Common myeloid progenitor, CD34-positive (primary cell): Measurements from ENCODE around the gene ASAP2.

ENCODE experiments used
- CTCF ChIA-PET: fragments of 350-600 bp; sonication (Branson Sonifier 250); formaldehyde crosslinking; loops from one replicate; lab custom pipeline; 2021; ENCODE audit warnings: antibody characterized with exemption; lab: Charles Lee
- POLR2A ChIA-PET: fragments of 350-600 bp; sonication (Branson Sonifier 250); formaldehyde crosslinking; loops from one replicate; lab custom pipeline; 2021; ENCODE audit warnings: antibody characterized with exemption; lab: Charles Lee
- DNase-seq, 3 donors: peaks; one replicate each; pipeline versions ENCODE4 v3.0.0 to v3.0.0-alpha.2; 2013
- H3K27ac ChIP-seq, 2 experiments: 1 replicate in 1 of 2; 2 replicates in 1 of 2; pipeline ENCODE4 v1.7.0; 2013; ENCODE audit warnings: inconsistent platforms in 2 of 2, low read length in 2 of 2, mild to moderate bottlenecking in 2 of 2, low read depth in 1 of 2, moderate library complexity in 1 of 2; ENCODE audit not compliant: severe bottlenecking in 2 of 2, insufficient read depth in 1 of 2, poor library complexity in 1 of 2
- H3K27me3 ChIP-seq, 5 experiments: replicated peaks in 2 of 5; 1 replicate in 3 of 5; 2 replicates in 2 of 5; pipeline versions ENCODE4 v1.6.1 to v1.7.0; 2013; ENCODE audit warnings: low read length in 4 of 5, mild to moderate bottlenecking in 2 of 5, moderate library complexity in 2 of 5, inconsistent platforms in 1 of 5; ENCODE audit not compliant: insufficient read depth in 5 of 5, control insufficient read depth in 4 of 5
- H3K36me3 ChIP-seq, 4 experiments: 1 replicate in 2 of 4; 2 replicates in 2 of 4; pipeline versions ENCODE4 v1.6.1 to v1.7.0; 2013; ENCODE audit warnings: low read length in 3 of 4, control low read depth in 1 of 4, mild to moderate bottlenecking in 1 of 4; ENCODE audit not compliant: control insufficient read depth in 4 of 4, insufficient read depth in 4 of 4
- H3K4me1 ChIP-seq, 4 experiments: 1 replicate in 3 of 4; 2 replicates in 1 of 4; pipeline versions ENCODE4 v1.6.1 to v1.7.1; 2013; ENCODE audit warnings: low read length in 3 of 4, mild to moderate bottlenecking in 3 of 4, control low read depth in 1 of 4, inconsistent platforms in 1 of 4, moderate library complexity in 1 of 4; ENCODE audit not compliant: control insufficient read depth in 4 of 4, insufficient read depth in 4 of 4; ENCODE audit errors: control extremely low read depth in 1 of 4
- H3K4me3 ChIP-seq, 7 experiments: 1 replicate in 4 of 7; 2 replicates in 3 of 7; pipeline versions ENCODE4 v1.5.1 to v1.7.0; 2013; ENCODE audit warnings: mild to moderate bottlenecking in 7 of 7, low read length in 6 of 7, moderate library complexity in 6 of 7, inconsistent platforms in 2 of 7, low read depth in 2 of 7, control low read depth in 1 of 7; ENCODE audit not compliant: insufficient read depth in 4 of 7, control insufficient read depth in 1 of 7; ENCODE audit errors: extremely low read depth in 1 of 7
- H3K9me3 ChIP-seq, 5 experiments: 1 replicate in 4 of 5; 2 replicates in 1 of 5; pipeline versions ENCODE4 v1.6.1 to v1.7.1; 2013; ENCODE audit warnings: low read length in 4 of 5, mild to moderate bottlenecking in 2 of 5, inconsistent platforms in 1 of 5, low read depth in 1 of 5, moderate library complexity in 1 of 5; ENCODE audit not compliant: control insufficient read depth in 4 of 5, insufficient read depth in 2 of 5; ENCODE audit errors: control extremely low read depth in 1 of 5
- WGBS: methylation state at CpG from one replicate; pipeline ENCODE4 v1.1.5; 2013; ENCODE audit not compliant: insufficient coverage; 5-methylcytosine and 5-hydroxymethylcytosine counted together

Gene ASAP2

GRCh38 chr2:9385841-9386240 is 179.2 kb downstream of the ASAP2 start:
- 89% methylated on average over 2 of the region's 6 CpGs for WGBS
- Histone ChIP-seq H3K9me3 (no peaks in the 10 kb centered on the region), H3K27me3 (no peaks in the 10 kb centered on the region), H3K4me1 (peaks cover 0 to 7% (median 0%) of the 10 kb centered on the region in 4 experiments), H3K36me3 (peaks cover 0 to 18% (median 5%) of the 10 kb centered on the region in 4 experiments), H3K27ac (no peak overlapping the region), H3K4me3 (no peak overlapping the region)
- ChIA-PET CTCF (no interaction called here), POLR2A (interaction anchor here (0.7 kb wide), 1 partner anchor 981 kb away, joined by 3 read pairs; no protein-coding TSS in a partner anchor)
- no peak for DNase-seq

- 95% methylated on average over 7 of the region's 11 CpGs for WGBS
- Histone ChIP-seq H3K4me3 (no peak overlapping the region), H3K9me3 (no peaks in the 10 kb centered on the region), H3K4me1 (no peaks in the 10 kb centered on the region), H3K27ac (no peak overlapping the region), H3K36me3 (peaks cover 0 to 16% (median 6%) of the 10 kb centered on the region in 4 experiments), H3K27me3 (no peaks in the 10 kb centered on the region)
- CTCF ChIA-PET = no interaction called here
- DNase-seq = no peak
- POLR2A ChIA-PET = no interaction called here
Observed at GRCh38 chr2:9388199-9388681, 181.6 kb downstream of the ASAP2 start.

- Histone ChIP-seq H3K27me3 (no peaks in the 10 kb centered on the region), H3K4me1 (no peaks in the 10 kb centered on the region), H3K4me3 (no peak overlapping the region), H3K9me3 (no peaks in the 10 kb centered on the region), H3K27ac (no peak overlapping the region), H3K36me3 (peaks cover 0 to 17% (median 6%) of the 10 kb centered on the region in 4 experiments)
- ChIA-PET POLR2A (no interaction called here), CTCF (interaction anchor here (0.9 kb wide), 1 partner anchor 8 kb away, joined by 3 read pairs; no protein-coding TSS in a partner anchor)
- 96% methylated on average over 28 of the region's 28 CpGs for WGBS
- no peak for DNase-seq
Observed at GRCh38 chr2:9388950-9389911, 182.6 kb downstream of the ASAP2 start.

GRCh38 chr2:9390151-9390850 is 183.7 kb downstream of the ASAP2 start:
- H3K27me3 ChIP-seq = no peaks in the 10 kb centered on the region
- no peak overlapping the region for H3K4me3 ChIP-seq
- CTCF ChIA-PET = no interaction called here
- WGBS = 98% methylated on average over 5 of the region's 7 CpGs
- DNase-seq = no peak
- no peak overlapping the region for H3K27ac ChIP-seq
- peaks cover 0 to 24% (median 6%) of the 10 kb centered on the region in 4 experiments for H3K36me3 ChIP-seq
- H3K4me1 ChIP-seq = no peaks in the 10 kb centered on the region
- POLR2A ChIA-PET = no interaction called here
- H3K9me3 ChIP-seq = no peaks in the 10 kb centered on the region

- peaks cover 0 to 21% (median 6%) of the 10 kb centered on the region in 4 experiments for H3K36me3 ChIP-seq
- no peaks in the 10 kb centered on the region for H3K9me3 ChIP-seq
- CTCF ChIA-PET = interaction anchor here (0.6 kb wide), 1 partner anchor 1537 kb away, joined by 3 read pairs; no protein-coding TSS in a partner anchor
Observed at GRCh38 chr2:9390991-9391390, 184.4 kb downstream of the ASAP2 start.

GRCh38 chr2:9391961-9392720 is 185.5 kb downstream of the ASAP2 start:
- DNase-seq = no peak
- H3K9me3 ChIP-seq = no peaks in the 10 kb centered on the region
- peaks cover 0 to 20% (median 6%) of the 10 kb centered on the region in 4 experiments for H3K36me3 ChIP-seq
- no peak overlapping the region for H3K27ac ChIP-seq
- H3K4me3 ChIP-seq = no peak overlapping the region
- CTCF ChIA-PET = no interaction called here
- H3K4me1 ChIP-seq = no peaks in the 10 kb centered on the region
- WGBS = 96% methylated on average over 10 of the region's 13 CpGs
- no peaks in the 10 kb centered on the region for H3K27me3 ChIP-seq
- POLR2A ChIA-PET = interaction anchor here (0.5 kb wide), 1 partner anchor 1408 kb away, joined by 3 read pairs; no protein-coding TSS in a partner anchor

More at GRCh38 chr2:9390991-9391390, 184.4 kb downstream of the ASAP2 start:
- Histone ChIP-seq H3K4me1 (no peaks in the 10 kb centered on the region), H3K4me3 (no peak overlapping the region), H3K27me3 (no peaks in the 10 kb centered on the region), H3K27ac (no peak overlapping the region)
- WGBS = over 99% methylated on average over 19 of the region's 19 CpGs
- POLR2A ChIA-PET = no interaction called here
- DNase-seq = no peak
